ENCODE data around the gene GPR39.

The GPR39 gene

DNA sequence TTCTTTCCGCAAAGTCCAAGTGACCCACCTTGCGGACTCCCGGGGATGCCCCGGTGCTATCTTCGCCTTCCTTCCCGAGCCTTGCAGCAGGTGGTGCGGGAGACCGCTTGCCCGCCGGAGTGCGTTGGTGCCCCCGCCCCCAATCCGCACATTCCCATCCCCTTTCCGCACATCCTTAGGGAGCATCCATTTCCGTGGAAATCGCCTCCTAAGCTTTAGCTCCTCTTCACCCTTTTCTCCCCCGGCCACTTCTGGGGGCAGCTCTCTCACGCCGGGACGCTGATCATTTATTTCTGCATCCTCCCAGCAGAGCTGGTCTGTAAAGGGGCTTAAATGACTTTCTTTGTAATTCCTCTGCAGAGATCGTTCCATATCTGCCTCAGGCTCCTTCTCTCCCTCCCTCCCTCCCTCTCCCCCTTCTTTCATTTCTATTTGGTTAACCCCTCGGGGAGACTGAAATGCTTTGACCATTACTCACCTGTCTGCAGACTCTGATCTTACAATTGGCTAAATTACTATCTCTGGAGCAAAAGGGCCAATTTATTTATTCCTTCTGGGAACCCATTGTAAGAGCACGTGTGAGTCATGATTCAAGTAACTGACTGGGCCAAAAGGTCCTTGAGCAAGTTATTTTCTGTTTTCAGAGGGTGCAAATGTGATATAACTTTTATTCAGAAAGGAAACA is 254.7 kb downstream of the GPR39 start:
- no peak for DNase-seq (ENCODE audit: low spot score)

DNA sequence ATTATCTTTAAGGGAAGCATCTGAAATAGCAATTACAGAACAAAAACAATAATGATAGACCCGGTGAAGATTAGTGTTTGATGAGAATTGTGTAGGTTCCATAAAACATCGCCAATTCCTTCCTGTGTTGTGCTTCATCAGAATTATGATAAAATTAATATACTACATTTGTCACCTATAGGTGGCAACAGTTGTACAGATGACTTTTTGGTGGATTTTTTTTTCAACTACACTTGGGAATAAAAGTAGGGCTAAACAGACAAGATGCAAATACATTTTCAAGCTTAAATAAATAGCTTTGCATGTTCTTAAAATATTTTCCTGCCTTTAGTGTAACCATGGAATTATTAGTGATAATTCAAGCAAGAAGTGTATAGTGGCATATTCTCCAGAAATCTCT is 260.4 kb downstream of the GPR39 start:
- DNase-seq (ENCODE audit: low spot score) = no peak

- no peak for DNase-seq (ENCODE audit: low spot score)
Measured at GRCh38 chr2:132677661-132678060, 261.1 kb downstream of the GPR39 start.

DNA sequence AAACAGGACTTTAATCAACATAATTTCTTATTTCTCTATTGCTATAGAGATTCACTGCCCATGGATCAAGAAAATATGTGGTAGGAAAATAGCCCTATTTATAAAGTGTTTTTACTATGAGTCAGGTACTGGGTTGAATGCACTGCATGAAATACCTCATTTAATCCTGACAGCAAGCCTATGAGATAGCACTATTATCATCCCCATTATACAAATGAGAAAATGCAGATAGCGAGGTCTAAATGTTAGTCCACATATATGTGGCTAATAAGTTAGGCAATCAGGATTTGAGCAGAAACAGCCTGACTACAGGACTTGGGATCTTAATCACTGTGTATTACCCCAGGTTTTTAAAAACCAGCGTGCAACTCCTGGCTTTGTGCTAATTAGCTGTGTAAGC is 261.9 kb downstream of the GPR39 start:
- no peak for DNase-seq (ENCODE audit: low spot score)

DNA sequence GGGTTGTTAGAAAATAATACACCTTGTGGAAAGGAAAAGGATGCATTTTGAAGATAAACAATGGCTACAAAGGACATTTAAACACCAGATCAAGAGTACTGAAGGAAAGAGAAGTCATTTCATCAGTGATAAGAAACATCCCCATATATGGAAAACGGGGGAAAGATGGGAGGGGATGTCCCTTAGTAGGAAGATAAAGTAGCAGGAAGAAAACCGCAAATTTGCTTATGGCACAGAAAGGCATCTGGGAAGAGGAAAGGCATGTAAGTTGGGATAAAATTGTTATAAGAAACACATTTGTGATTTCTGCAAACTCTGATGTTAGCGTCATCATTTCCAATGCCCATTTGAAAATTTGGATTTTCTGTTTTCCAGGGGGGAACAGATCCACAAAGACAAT is 263.9 kb downstream of the GPR39 start:
- no peak for DNase-seq (ENCODE audit: low spot score)

- no peak for DNase-seq (ENCODE audit: low spot score)
Measured at GRCh38 chr2:132681766-132682165, 265.2 kb downstream of the GPR39 start.

GRCh38 chr2:132690664-132691303 is 274.2 kb downstream of the GPR39 start:
- DNase-seq (ENCODE audit: low spot score) = no peak

DNA sequence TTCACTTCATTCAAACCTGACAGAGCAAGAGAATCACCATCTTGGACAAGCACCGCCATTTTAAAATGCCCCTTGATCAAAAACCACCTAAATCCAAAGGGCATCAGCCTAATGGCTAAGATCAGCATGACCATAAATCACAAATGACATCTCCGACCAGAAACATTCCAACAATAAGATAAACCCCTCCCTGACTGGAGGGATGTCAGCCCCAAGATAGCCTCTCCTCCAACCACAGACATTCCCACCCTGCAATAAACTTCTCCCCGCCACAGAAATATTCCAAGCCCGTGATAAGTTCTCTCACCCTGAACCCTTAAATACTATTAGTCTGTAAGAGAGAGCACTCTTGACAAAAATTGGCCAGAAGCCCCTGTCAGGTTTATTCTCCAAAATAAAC is 275.0 kb downstream of the GPR39 start:
- no peak for DNase-seq (ENCODE audit: low spot score)

GRCh38 chr2:132692816-132693215 is 276.2 kb downstream of the GPR39 start:
- DNase-seq (ENCODE audit: low spot score) = no peak
